Large intestine (tissue), 3 donors: ENCODE results near the gene ZNF785. TPM values are rescaled to one million over a fixed set of nuclear protein-coding genes. Genes with fewer than 3 reads are reported as not detected.

Source experiments
- DNase-seq, 2 donors: peaks; one replicate each; pipeline versions ENCODE4 v3.0.0 to v3.0.0-alpha.2; 2013
- H3K27ac ChIP-seq: one replicate; pipeline ENCODE4 v1.5.1; 2013; ENCODE audit warnings: low read length
- H3K27me3 ChIP-seq: 2 replicates; pipeline ENCODE4 v1.6.1; 2013; ENCODE audit warnings: low read length; ENCODE audit not compliant: control insufficient read depth, insufficient read depth
- H3K36me3 ChIP-seq: 2 replicates; pipeline ENCODE4 v1.6.1; 2013; ENCODE audit warnings: low read length; ENCODE audit not compliant: control insufficient read depth, insufficient read depth
- H3K4me1 ChIP-seq: one replicate; pipeline ENCODE4 v1.6.1; 2013; ENCODE audit warnings: low read length; ENCODE audit not compliant: control insufficient read depth, insufficient read depth
- H3K4me3 ChIP-seq: one replicate; pipeline ENCODE4 v1.5.1; 2013; ENCODE audit warnings: low read length
- H3K9me3 ChIP-seq: one replicate; pipeline ENCODE4 v1.6.1; 2013; ENCODE audit warnings: mild to moderate bottlenecking, low read depth, low read length, moderate library complexity; ENCODE audit not compliant: control insufficient read depth
- WGBS: methylation state at CpG from one replicate; pipeline ENCODE4 v1.1.5; 2013; ENCODE audit warnings: low lambda C conversion rate; ENCODE audit not compliant: insufficient coverage; 5-methylcytosine and 5-hydroxymethylcytosine counted together
- polyA plus RNA-seq: library from polyadenylated mRNA; unstranded; fragments of 120-200 nt; gene quantifications from one replicate; pipeline ENCODE4 v1.2.1, GENCODE V29; 2013

The ZNF785 gene
- polyA plus RNA-seq, 1 donor: 22.7 TPM

GRCh38 chr16:30565984-30566383 lies 19.5 kb downstream of the ZNF785 start:
- H3K4me1 ChIP-seq: peaks cover 9% of the 10 kb centered on the region
- no CpG with 5 or more reads among the region's 8 CpGs for WGBS
- H3K9me3 ChIP-seq: peaks cover 4% of the 10 kb centered on the region
- H3K36me3 ChIP-seq: peaks cover 3% of the 10 kb centered on the region
- H3K4me3 ChIP-seq: no peak overlapping the region
- DNase-seq: no peak
- H3K27ac ChIP-seq: no peak overlapping the region
- no peaks in the 10 kb centered on the region for H3K27me3 ChIP-seq

DNA sequence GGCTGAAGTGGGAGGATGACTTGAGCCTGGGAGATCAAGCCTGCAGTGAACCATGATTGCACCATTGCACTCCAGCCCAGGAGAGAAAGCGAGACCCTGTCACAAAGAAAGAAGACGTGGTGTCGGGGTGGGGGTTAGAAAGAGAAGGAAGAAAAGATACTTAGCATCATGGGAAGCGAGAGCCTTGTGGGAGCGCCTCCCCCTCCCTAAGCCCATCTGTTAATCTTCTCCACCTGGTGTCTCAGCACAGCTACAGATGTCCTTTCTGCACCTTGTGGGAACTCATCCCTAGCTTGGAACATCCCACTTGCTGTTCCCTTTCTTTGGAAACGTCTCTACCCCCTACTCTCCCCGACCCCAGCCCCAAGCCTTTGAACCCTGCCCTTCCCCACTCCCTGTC lies 20.0 kb downstream of the ZNF785 start:
- peaks cover 4% of the 10 kb centered on the region for H3K9me3 ChIP-seq
- DNase-seq: no peak
- 78% methylated on average over 4 of the region's 7 CpGs for WGBS
- no peak overlapping the region for H3K4me3 ChIP-seq
- H3K36me3 ChIP-seq: peaks cover 3% of the 10 kb centered on the region
- H3K27me3 ChIP-seq: no peaks in the 10 kb centered on the region
- H3K4me1 ChIP-seq: peaks cover 9% of the 10 kb centered on the region
- H3K27ac ChIP-seq: no peak overlapping the region

GRCh38 chr16:30562021-30562420 lies 23.5 kb downstream of the ZNF785 start:
- no peak overlapping the region for H3K27ac ChIP-seq
- WGBS: no CpG with 5 or more reads among the region's 14 CpGs
- DNase-seq: no peak
- H3K27me3 ChIP-seq: no peaks in the 10 kb centered on the region
- H3K4me1 ChIP-seq: peaks cover 8% of the 10 kb centered on the region
- peaks cover 7% of the 10 kb centered on the region for H3K9me3 ChIP-seq
- no peaks in the 10 kb centered on the region for H3K36me3 ChIP-seq
- H3K4me3 ChIP-seq: no peak overlapping the region

DNA sequence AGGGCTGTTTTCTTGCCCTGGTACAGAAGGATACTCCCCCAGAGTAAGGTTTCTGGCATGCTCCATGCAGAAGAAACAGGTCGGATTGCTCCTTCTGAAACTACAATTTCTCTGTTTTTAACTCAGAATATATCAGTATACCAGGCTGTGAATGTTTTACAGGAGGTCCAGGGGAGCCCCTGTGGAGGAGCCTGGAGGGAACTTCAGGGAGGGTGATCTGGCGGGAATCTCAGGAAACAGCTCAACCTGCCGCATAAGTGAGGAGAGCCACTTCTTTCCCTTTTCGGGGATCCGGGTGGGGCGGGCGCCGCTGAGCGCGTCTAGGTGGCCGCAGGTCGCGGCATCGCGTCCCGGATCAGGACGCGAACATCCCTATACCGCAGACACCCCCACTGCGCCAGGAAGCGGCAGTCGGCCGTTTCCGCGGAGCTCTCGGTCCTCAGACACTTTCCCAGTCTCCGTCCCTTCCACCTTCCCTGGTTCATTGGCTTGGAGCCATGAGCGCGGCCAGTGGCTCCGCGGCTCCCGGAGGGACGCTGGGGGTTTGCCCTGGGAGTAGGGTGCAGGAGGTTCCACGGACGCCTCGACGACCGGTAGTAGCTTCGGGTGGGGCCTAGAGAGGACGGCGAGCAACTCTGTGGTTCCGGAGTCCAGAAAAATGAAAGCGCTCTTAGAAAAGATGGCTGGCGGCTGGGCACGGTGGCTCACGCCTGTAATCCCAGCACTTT lies 24.2 kb downstream of the ZNF785 start:
- H3K27me3 ChIP-seq: no peaks in the 10 kb centered on the region
- no CpG with 5 or more reads among the region's 46 CpGs for WGBS
- H3K36me3 ChIP-seq: peaks cover 2% of the 10 kb centered on the region
- H3K4me3 ChIP-seq: peak overlapping the region; percentile 39
- no peak for DNase-seq
- H3K9me3 ChIP-seq: peaks cover 7% of the 10 kb centered on the region
- no peak overlapping the region for H3K27ac ChIP-seq
- peaks cover 13% of the 10 kb centered on the region for H3K4me1 ChIP-seq

DNA sequence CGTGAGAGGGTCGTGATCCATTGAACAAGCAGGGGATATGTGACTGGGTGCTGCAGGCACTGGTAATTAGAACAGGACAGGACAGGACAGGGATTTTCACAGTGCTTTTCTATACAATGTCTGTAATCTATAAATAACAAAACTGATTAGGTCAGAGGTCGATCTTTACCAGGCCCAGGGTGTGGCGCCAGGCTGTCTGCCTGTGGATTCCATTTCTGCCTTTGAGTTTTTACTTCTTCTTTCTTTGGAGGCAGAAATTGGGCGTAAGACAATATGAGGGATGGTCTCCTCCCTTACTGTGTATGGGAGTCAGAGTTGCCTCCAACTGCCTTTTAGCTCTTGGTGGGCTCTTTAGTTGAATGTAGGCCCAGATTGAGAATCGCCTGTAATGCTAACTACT lies 25.8 kb downstream of the ZNF785 start:
- no peak for DNase-seq
- Histone ChIP-seq H3K36me3 (peaks cover 18% of the 10 kb centered on the region), H3K27me3 (no peaks in the 10 kb centered on the region), H3K4me3 (no peak overlapping the region), H3K27ac (no peak overlapping the region), H3K4me1 (peaks cover 24% of the 10 kb centered on the region), H3K9me3 (peaks cover 14% of the 10 kb centered on the region)
- 100% methylated on average over 1 of the region's 6 CpGs for WGBS

DNA sequence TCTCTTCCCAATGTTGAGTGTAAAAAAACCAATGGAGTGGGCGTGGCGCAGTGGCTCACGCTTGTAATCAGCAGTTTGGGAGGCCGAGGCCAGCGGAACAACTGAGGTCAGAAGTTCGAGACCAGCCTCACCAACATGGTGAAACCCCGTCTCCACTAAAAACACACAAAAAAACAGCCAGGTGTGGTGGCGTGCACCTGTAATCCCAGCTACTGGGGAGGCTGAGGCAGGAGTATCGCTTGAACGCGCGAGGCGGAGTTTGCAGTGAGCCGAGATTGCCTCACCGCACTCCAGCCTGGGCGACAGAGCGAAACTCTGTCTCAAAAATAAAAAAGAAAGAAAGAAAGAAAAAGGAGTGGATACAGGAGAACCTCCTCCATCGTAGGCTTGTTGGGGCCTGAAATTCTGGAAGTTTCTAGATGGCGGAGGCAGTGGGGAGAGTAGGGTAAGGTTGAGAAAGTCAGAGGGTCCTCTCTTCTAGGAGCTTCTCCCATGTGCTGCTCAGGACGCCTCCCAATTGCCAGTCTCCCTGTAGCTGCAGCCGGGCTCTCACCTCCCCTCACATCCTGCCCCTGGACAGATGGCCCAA lies 26.6 kb downstream of the ZNF785 start:
- DNase-seq: no peak
- Histone ChIP-seq H3K27ac (peak overlapping the region; percentile 96), H3K9me3 (peaks cover 14% of the 10 kb centered on the region), H3K4me1 (peaks cover 32% of the 10 kb centered on the region), H3K27me3 (no peaks in the 10 kb centered on the region), H3K36me3 (peaks cover 26% of the 10 kb centered on the region), H3K4me3 (peak overlapping the region; percentile 29)
- WGBS: 100% methylated on average over 1 of the region's 21 CpGs

DNA sequence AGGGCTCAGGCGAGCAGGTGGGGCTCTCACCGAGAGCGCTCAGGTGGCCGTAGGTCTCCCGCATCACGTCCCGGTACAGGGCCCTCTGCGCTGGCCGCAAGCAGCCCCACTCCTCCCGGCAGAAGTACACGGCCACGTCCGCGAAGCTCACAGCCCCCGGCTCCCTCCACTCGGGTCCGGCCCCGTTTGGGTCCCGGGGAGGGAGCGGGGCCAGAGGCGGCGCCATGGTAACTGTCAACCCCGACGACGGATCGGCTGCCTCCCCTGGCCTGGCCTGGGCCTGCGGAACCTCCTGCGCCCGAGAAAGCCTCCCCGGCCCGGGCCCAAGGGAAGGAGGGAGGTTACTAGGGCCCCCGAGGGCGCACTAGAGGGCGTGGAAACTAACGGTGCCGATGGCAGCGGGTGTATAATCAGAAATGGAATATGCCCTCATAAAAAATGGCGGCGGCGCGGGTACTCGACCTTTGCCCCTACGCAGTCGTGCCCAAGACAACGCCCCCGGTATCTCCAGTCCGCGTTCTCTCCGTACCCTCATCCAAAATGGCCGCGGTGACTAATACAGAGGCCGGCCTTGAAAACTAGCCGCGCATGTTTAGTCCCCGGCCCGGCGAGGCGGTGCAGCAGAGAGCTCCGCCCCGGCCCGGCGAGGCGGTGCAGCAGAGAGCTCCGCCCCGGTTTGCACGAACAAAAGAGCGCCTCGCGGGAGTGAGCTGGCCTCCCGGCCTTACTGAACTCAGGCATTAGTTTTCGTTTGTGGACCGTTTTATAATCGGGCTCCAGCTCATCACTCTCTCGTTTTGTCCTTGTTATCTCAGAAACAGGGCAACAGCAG lies 27.3 kb downstream of the ZNF785 start, which contains the start of gene ZNF764:
TSS of gene ZNF764 (minus strand) at position 418 of the 832 bp plus-strand sequence. CDS start at position 226, 192 bp downstream.
- Histone ChIP-seq H3K4me3 (peak within 1 kb of the TSS; percentile 87), H3K4me1 (peaks cover 37% of the 10 kb centered on the region), H3K9me3 (peaks cover 14% of the 10 kb centered on the region), H3K27ac (peak within 1 kb of the TSS; percentile 96), H3K27me3 (no peaks in the 10 kb centered on the region), H3K36me3 (peaks cover 32% of the 10 kb centered on the region)
- no CpG with 5 or more reads among the region's 74 CpGs for WGBS
- DNase-seq: peak; percentile 99 to 100

- no peak for DNase-seq
- Histone ChIP-seq H3K4me3 (peak overlapping the region; percentile 87), H3K4me1 (peaks cover 39% of the 10 kb centered on the region), H3K27me3 (no peaks in the 10 kb centered on the region), H3K27ac (peak overlapping the region; percentile 96), H3K36me3 (peaks cover 37% of the 10 kb centered on the region), H3K9me3 (peaks cover 14% of the 10 kb centered on the region)
- no CpG with 5 or more reads among the region's 17 CpGs for WGBS
These were observed 27.9 kb downstream of the ZNF785 start for GRCh38 chr16:30557707-30557956.

GRCh38 chr16:30556125-30556473 lies 29.4 kb downstream of the ZNF785 start:
- Histone ChIP-seq H3K9me3 (peaks cover 10% of the 10 kb centered on the region), H3K36me3 (peaks cover 37% of the 10 kb centered on the region), H3K27ac (no peak overlapping the region), H3K4me3 (peak overlapping the region; percentile 20), H3K4me1 (peaks cover 46% of the 10 kb centered on the region), H3K27me3 (no peaks in the 10 kb centered on the region)
- peak in 1 of 2 donors; percentile 44 for DNase-seq
- no CpG with 5 or more reads among the region's 10 CpGs for WGBS

GRCh38 chr16:30555315-30556124 lies 30.0 kb downstream of the ZNF785 start:
- Histone ChIP-seq H3K4me1 (peaks cover 46% of the 10 kb centered on the region), H3K36me3 (peaks cover 37% of the 10 kb centered on the region), H3K9me3 (peaks cover 10% of the 10 kb centered on the region), H3K27ac (no peak overlapping the region), H3K27me3 (no peaks in the 10 kb centered on the region), H3K4me3 (peak overlapping the region; percentile 20)
- DNase-seq: no peak
- no CpG with 5 or more reads among the region's 69 CpGs for WGBS
